GM12878 (cell line): Measurements from ENCODE around the gene CMTM5. TPM values are rescaled to one million over a fixed set of nuclear protein-coding genes. Genes with fewer than 3 reads are reported as not detected.

Experiments used
- ATAC-seq: fragments of 200-7000 bp; cut with Tn5 transposase; 3 replicates; pipeline ENCODE4 v1.9.1; 2020; ENCODE audit warnings: mild to moderate bottlenecking, moderate library complexity
- BruUV-seq: library from RNA; stranded (reverse); fragments of 400-500 nt; replicated peaks from 2 replicates; lab custom pipeline; 2021; lab: Mats Ljungman, UMichigan
- CTCF ChIA-PET: fragments of 300-600 bp; sonication (Branson Sonifier 250); formaldehyde crosslinking; extraction: SDS; loops from one replicate; lab custom pipeline; 2021; ENCODE audit warnings: inconsistent platforms; lab: Yijun Ruan, JAX
- POLR2A ChIA-PET: fragments of 350-600 bp; formaldehyde crosslinking; extraction: SDS; loops from one replicate; lab custom pipeline; 2021; ENCODE audit warnings: inconsistent platforms; lab: Charles Lee
- RAD21 ChIA-PET: fragments of 300-600 bp; sonication (Branson Sonifier 250); formaldehyde crosslinking; loops from one replicate; lab custom pipeline; 2023; ENCODE audit warnings: antibody characterized with exemption; ENCODE audit not compliant: unreplicated experiment; lab: Charles Lee
- SMC1A ChIA-PET: fragments of 300-600 bp; sonication (Branson Sonifier 250); formaldehyde crosslinking; loops from one replicate; lab custom pipeline; 2023; ENCODE audit not compliant: unreplicated experiment, uncharacterized antibody; lab: Charles Lee
- DNase-seq: peaks from one replicate; pipeline ENCODE4 v3.0.0-alpha.2; 2011; ENCODE audit warnings: low read depth, low spot score
- FAIRE-seq: peaks from 3 replicates; lab custom pipeline; 2011; peaks lifted over from hg19 to GRCh38; lab: Jason Lieb, UNC
- H2AFZ ChIP-seq: 2 replicates; pipeline ENCODE4 v1.6.0; 2011; ENCODE audit warnings: low read depth, low read length, control low read depth; ENCODE audit not compliant: control insufficient read depth
- H3K27ac ChIP-seq: 2 replicates; pipeline ENCODE4 v1.5.1; 2011; ENCODE audit warnings: control low read depth; ENCODE audit not compliant: control insufficient read depth, insufficient read depth
- H3K27me3 ChIP-seq, 2 experiments: replicated peaks in 1 of 2; 2 replicates each; pipeline versions ENCODE4 v1.6.0 to v1.6.1; 2011; ENCODE audit warnings: low read length in 1 of 2; ENCODE audit not compliant: control insufficient read depth in 2 of 2, insufficient read depth in 2 of 2
- H3K36me3 ChIP-seq, 2 experiments: 2 replicates each; pipeline ENCODE4 v1.5.1; 2011; ENCODE audit warnings: low read length in 1 of 2; ENCODE audit not compliant: control insufficient read depth in 2 of 2, insufficient read depth in 2 of 2
- H3K4me1 ChIP-seq: 2 replicates; pipeline ENCODE4 v1.6.1; 2011; ENCODE audit warnings: mild to moderate bottlenecking, low read length, moderate library complexity, mixed read lengths; ENCODE audit not compliant: control insufficient read depth, insufficient read depth
- H3K4me2 ChIP-seq: 2 replicates; pipeline ENCODE4 v1.6.0; 2011; ENCODE audit warnings: control low read depth; ENCODE audit not compliant: control insufficient read depth, insufficient read depth
- H3K4me3 ChIP-seq: fragments of 200-600 bp; sonication (generic); 2 replicates; pipeline ENCODE4 v1.5.1; 2016
- H3K79me2 ChIP-seq: 2 replicates; pipeline ENCODE4 v1.6.0; 2011; ENCODE audit warnings: low read length; ENCODE audit not compliant: control insufficient read depth, insufficient read depth
- H3K9ac ChIP-seq: 2 replicates; pipeline ENCODE4 v1.8.0; 2011; ENCODE audit warnings: low read length, control low read depth, mixed read lengths; ENCODE audit not compliant: control insufficient read depth, insufficient read depth
- H3K9me3 ChIP-seq: replicated peaks from 3 replicates; pipeline ENCODE4 v1.5.1; 2011; ENCODE audit warnings: mild to moderate bottlenecking, low read length; ENCODE audit not compliant: control insufficient read depth, insufficient read depth
- H4K20me1 ChIP-seq: 2 replicates; pipeline ENCODE4 v1.6.0; 2011; ENCODE audit not compliant: control insufficient read depth, insufficient read depth
- CHD4 ChIP-seq: fragments of 200-600 bp; sonication (generic); IDR thresholded peaks from 2 replicates; pipeline ENCODE4 v1.6.1; 2016; ENCODE audit warnings: mild to moderate bottlenecking
- HDAC6 ChIP-seq: fragments of 200-600 bp; sonication (generic); IDR thresholded peaks from one replicate; pipeline ENCODE4 v1.8.0; 2017; ENCODE audit warnings: antibody characterized with exemption; ENCODE audit not compliant: unreplicated experiment
- MEF2B ChIP-seq: fragments of 450-650 bp; IDR thresholded peaks from 2 replicates; pipeline ENCODE4 v1.6.1; 2018; ENCODE audit warnings: mild to moderate bottlenecking, moderate library complexity; ENCODE audit not compliant: partially characterized antibody, poor library complexity, severe bottlenecking
- SMAD1 ChIP-seq: fragments of 450-650 bp; IDR thresholded peaks from 2 replicates; pipeline ENCODE4 v1.6.1; 2018; ENCODE audit warnings: mild to moderate bottlenecking, low read depth; ENCODE audit not compliant: partially characterized antibody
- SPI1 ChIP-seq: IDR thresholded peaks from 2 replicates; pipeline ENCODE4 v1.6.1; 2011; ENCODE audit warnings: low read depth, mild to moderate bottlenecking, low read length, moderate library complexity, borderline replicate concordance; ENCODE audit not compliant: insufficient read depth
- TAF1 ChIP-seq: IDR thresholded peaks from 2 replicates; pipeline ENCODE4 v1.6.1; 2011; ENCODE audit warnings: mild to moderate bottlenecking, low read depth, low read length, borderline replicate concordance
- TCF12 ChIP-seq: IDR thresholded peaks from 2 replicates; pipeline ENCODE4 v1.6.1; 2011; ENCODE audit warnings: low read depth, mild to moderate bottlenecking, low read length
- in situ Hi-C: fragments of 300-500 bp; cut with MboI; formaldehyde crosslinking; loops from 9 replicates; pipeline ENCODE4 v1.14.3; 2018; ENCODE audit warnings: mixed read lengths
- intact Hi-C: fragments of 100-400 bp; cut with micrococcal nuclease; formaldehyde crosslinking; loops from one replicate; pipeline ENCODE4 v1.14.2; 2022; ENCODE audit not compliant: unreplicated experiment
- polyA plus RNA-seq, 11 experiments: library from polyadenylated mRNA; depleted of rRNA in 4 of 11; unstranded in 6 of 11; stranded (reverse) in 5 of 11; fragments of >200 nt; fragmentation: Nextera tagmentation in 4 of 11; fragmentation: Illumina TruSeq in 1 of 11; extraction: Ambion mirVana in 4 of 11; extraction: Trizol in 1 of 11; gene quantifications; 1 replicate in 1 of 11; 2 replicates in 10 of 11; pipeline versions ENCODE4 v1.2.1 to v1.2.3, GENCODE V29; 2011 to 2016; ENCODE audit warnings: inconsistent platforms in 2 of 11, missing spikeins in 2 of 11, low read depth in 1 of 11
- total RNA-seq, 4 experiments: library from RNA; depleted of rRNA in 3 of 4; stranded (reverse); fragments of >200 nt in 3 of 4; fragmentation: Illumina TruSeq in 1 of 4; extraction: Trizol in 1 of 4; gene quantifications; 2 replicates each; pipeline versions ENCODE4 v1.2.1 to v1.2.3, GENCODE V29; 2013 to 2021
- TF ChIP-seq, protein P1 (sequence below): IDR thresholded peaks from 2 replicates; pipeline ENCODE4 v1.6.1; 2012; ENCODE audit warnings: low read depth, low read length, improper control_type of control experiment
- TF ChIP-seq, protein P2 (sequence below): fragments of 450-650 bp; formaldehyde crosslinking; IDR thresholded peaks from 2 replicates; pipeline ENCODE4 v1.4.0; 2022; ENCODE audit warnings: mild to moderate bottlenecking, moderate library complexity

Gene CMTM5
- total and polyA plus RNA-seq, 10 of the 15 experiments (the other 5 are each of a cell fraction or from before 2014, with no cell fraction given): not detected

DNA sequence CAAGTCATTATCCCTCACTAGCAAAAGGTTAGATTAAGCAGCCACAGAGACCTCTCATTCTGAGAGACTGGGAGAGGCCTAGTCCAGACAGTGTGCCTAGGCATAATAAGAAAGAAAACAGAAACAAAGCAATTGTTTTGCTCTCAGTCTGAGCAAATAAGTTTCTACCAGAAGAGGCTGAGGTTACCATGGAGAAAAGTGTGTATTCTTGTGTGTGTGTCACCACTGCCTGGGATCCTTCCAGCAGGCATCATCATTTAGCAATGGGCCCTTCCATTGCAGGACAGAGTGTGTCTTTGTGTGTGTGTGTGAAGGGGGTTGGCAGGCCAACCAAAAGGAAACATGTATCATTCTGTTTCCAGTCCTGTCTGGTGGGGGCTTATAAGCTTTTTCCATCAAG is 15.5 kb upstream of the CMTM5 start:
- no peak overlapping the region for H2AFZ ChIP-seq
- RAD21 ChIA-PET: interaction anchor here (0.5 kb wide), 1 partner anchor 199 kb away, joined by 5 read pairs; no protein-coding TSS in a partner anchor
- no peak for ATAC-seq
- no TSS peak for BruUV-seq
- H3K4me1 ChIP-seq: no peaks in the 10 kb centered on the region
- POLR2A ChIA-PET: no interaction called here
- H3K9me3 ChIP-seq: no peaks in the 10 kb centered on the region
- no peak for DNase-seq
- CTCF ChIA-PET: interaction anchor here (1.1 to 1.4 kb wide), 2 partner anchors 10 to 18 kb away, joined by 4 to 5 read pairs; no protein-coding TSS in a partner anchor
- TF ChIP-seq SPI1 (no peak), MEF2B (no peak), HDAC6 (no peak), CHD4 (no peak), TCF12 (no peak), TAF1 (no peak), SMAD1 (no peak)
- TF ChIP-seq, protein P1, sequence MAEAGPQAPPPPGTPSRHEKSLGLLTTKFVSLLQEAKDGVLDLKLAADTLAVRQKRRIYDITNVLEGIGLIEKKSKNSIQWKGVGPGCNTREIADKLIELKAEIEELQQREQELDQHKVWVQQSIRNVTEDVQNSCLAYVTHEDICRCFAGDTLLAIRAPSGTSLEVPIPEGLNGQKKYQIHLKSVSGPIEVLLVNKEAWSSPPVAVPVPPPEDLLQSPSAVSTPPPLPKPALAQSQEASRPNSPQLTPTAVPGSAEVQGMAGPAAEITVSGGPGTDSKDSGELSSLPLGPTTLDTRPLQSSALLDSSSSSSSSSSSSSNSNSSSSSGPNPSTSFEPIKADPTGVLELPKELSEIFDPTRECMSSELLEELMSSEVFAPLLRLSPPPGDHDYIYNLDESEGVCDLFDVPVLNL: no peak
- TF ChIP-seq, protein P2, sequence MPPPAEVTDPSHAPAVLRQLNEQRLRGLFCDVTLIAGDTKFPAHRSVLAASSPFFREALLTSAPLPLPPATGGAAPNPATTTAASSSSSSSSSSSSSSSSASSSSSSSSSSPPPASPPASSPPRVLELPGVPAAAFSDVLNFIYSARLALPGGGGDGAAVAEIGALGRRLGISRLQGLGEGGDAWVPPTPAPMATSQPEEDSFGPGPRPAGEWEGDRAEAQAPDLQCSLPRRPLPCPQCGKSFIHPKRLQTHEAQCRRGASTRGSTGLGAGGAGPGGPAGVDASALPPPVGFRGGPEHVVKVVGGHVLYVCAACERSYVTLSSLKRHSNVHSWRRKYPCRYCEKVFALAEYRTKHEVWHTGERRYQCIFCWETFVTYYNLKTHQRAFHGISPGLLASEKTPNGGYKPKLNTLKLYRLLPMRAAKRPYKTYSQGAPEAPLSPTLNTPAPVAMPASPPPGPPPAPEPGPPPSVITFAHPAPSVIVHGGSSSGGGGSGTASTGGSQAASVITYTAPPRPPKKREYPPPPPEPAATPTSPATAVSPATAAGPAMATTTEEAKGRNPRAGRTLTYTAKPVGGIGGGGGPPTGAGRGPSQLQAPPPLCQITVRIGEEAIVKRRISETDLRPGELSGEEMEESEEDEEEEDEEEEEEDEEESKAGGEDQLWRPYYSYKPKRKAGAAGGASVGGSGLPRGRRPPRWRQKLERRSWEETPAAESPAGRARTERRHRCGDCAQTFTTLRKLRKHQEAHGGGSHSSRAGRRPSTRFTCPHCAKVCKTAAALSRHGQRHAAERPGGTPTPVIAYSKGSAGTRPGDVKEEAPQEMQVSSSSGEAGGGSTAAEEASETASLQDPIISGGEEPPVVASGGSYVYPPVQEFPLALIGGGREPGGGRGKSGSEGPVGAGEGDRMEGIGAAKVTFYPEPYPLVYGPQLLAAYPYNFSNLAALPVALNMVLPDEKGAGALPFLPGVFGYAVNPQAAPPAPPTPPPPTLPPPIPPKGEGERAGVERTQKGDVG (CRISPR knock-in tag): no peak
- no peaks in the 10 kb centered on the region for H3K79me2 ChIP-seq
- no peaks in the 10 kb centered on the region for H4K20me1 ChIP-seq
- FAIRE-seq: no peak
- no peaks in the 10 kb centered on the region for H3K36me3 ChIP-seq
- no peak overlapping the region for H3K4me3 ChIP-seq
- intact Hi-C loops (no loop called here), in situ Hi-C loops (no loop called here)
- H3K27ac ChIP-seq: no peak overlapping the region
- SMC1A ChIA-PET: interaction anchor here (1.1 kb wide), 2 partner anchors 34 to 53 kb away, joined by 3 read pairs; no protein-coding TSS in a partner anchor
- H3K27me3 ChIP-seq: peaks cover 0 to 7% of the 10 kb centered on the region in 2 experiments; a peak in 3 of 4 replicates
- no peak overlapping the region for H3K9ac ChIP-seq
- H3K4me2 ChIP-seq: no peak overlapping the region
